Prostate gland (tissue), 2 donors: ENCODE measurements around the gene C2orf74.

Source experiments
- POLR2A ChIP-seq: fragments of 450-650 bp; IDR thresholded peaks from one replicate; pipeline ENCODE4 v1.6.1; 2016; ENCODE audit warnings: antibody characterized with exemption, mild to moderate bottlenecking
- TF ChIP-seq, protein P1 (sequence below), 4 experiments: fragments of 200-600 bp in 2 of 4; fragments of 450-650 bp in 2 of 4; sonication (generic) in 2 of 4; IDR thresholded peaks; 1 replicate in 3 of 4; 2 replicates in 1 of 4; pipeline ENCODE4 v1.5.1; 2016 to 2019; ENCODE audit warnings: antibody characterized with exemption in 4 of 4, mild to moderate bottlenecking in 2 of 4, moderate library complexity in 2 of 4

- TF ChIP-seq, protein P1, sequence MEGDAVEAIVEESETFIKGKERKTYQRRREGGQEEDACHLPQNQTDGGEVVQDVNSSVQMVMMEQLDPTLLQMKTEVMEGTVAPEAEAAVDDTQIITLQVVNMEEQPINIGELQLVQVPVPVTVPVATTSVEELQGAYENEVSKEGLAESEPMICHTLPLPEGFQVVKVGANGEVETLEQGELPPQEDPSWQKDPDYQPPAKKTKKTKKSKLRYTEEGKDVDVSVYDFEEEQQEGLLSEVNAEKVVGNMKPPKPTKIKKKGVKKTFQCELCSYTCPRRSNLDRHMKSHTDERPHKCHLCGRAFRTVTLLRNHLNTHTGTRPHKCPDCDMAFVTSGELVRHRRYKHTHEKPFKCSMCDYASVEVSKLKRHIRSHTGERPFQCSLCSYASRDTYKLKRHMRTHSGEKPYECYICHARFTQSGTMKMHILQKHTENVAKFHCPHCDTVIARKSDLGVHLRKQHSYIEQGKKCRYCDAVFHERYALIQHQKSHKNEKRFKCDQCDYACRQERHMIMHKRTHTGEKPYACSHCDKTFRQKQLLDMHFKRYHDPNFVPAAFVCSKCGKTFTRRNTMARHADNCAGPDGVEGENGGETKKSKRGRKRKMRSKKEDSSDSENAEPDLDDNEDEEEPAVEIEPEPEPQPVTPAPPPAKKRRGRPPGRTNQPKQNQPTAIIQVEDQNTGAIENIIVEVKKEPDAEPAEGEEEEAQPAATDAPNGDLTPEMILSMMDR (IDR thresholded peaks at IDR 0.05) = no peak
- no peak for TF ChIP-seq POLR2A
Observed at GRCh38 chr2:61141151-61141550, 20.8 kb upstream of the C2orf74 start.
